Activated T-helper 1 cell treated with anti-CD3 and anti-CD28 coated beads, Interleukin-12 subunit alpha, Interleukin-12 subunit beta, Interleukin-2, Interleukin-4 antibody, amounts not matched to agents 30 ng/mL and 10 ng/mL and 1 ng/mL, durations not matched to agents 14 hours and 24 hours and 36 hours (primary cell): ENCODE data around the gene TIMP4. TPM values are rescaled to one million over a fixed set of nuclear protein-coding genes. Genes with fewer than 3 reads are reported as not detected.

Experiments used
- DNase-seq: peaks from one replicate; pipeline ENCODE4 v3.0.0; 2021; ENCODE audit warnings: low spot score
- H3K27ac Mint-ChIP-seq: one replicate; pipeline ENCODE4 v1.8.0; 2021; ENCODE audit warnings: mild to moderate bottlenecking, mixed read lengths
- H3K27me3 Mint-ChIP-seq: one replicate; pipeline ENCODE4 v1.8.0; 2022; ENCODE audit warnings: mild to moderate bottlenecking, moderate library complexity, mixed read lengths; ENCODE audit not compliant: insufficient read depth
- H3K36me3 Mint-ChIP-seq: one replicate; pipeline ENCODE4 v1.8.0; 2021; ENCODE audit warnings: low read depth, mixed read lengths
- H3K4me1 Mint-ChIP-seq: one replicate; pipeline ENCODE4 v1.8.0; 2021; ENCODE audit warnings: low read depth, mixed read lengths
- H3K4me3 Mint-ChIP-seq: one replicate; pipeline ENCODE4 v1.8.0; 2021; ENCODE audit warnings: mild to moderate bottlenecking, moderate library complexity, mixed read lengths
- H3K9me3 Mint-ChIP-seq: one replicate; pipeline ENCODE4 v1.8.0; 2021; ENCODE audit warnings: mixed read lengths
- intact Hi-C: fragments of 100-400 bp; cut with micrococcal nuclease; formaldehyde crosslinking; loops from one replicate; pipeline ENCODE4 v1.15.1; 2024
- total RNA-seq: library from RNA; stranded (reverse); gene quantifications from 2 replicates; pipeline ENCODE4 v1.2.3, GENCODE V29; 2022

TIMP4 gene
- 0.12 TPM in 1 of 2 replicates, not detected in the other for total RNA-seq

DNA sequence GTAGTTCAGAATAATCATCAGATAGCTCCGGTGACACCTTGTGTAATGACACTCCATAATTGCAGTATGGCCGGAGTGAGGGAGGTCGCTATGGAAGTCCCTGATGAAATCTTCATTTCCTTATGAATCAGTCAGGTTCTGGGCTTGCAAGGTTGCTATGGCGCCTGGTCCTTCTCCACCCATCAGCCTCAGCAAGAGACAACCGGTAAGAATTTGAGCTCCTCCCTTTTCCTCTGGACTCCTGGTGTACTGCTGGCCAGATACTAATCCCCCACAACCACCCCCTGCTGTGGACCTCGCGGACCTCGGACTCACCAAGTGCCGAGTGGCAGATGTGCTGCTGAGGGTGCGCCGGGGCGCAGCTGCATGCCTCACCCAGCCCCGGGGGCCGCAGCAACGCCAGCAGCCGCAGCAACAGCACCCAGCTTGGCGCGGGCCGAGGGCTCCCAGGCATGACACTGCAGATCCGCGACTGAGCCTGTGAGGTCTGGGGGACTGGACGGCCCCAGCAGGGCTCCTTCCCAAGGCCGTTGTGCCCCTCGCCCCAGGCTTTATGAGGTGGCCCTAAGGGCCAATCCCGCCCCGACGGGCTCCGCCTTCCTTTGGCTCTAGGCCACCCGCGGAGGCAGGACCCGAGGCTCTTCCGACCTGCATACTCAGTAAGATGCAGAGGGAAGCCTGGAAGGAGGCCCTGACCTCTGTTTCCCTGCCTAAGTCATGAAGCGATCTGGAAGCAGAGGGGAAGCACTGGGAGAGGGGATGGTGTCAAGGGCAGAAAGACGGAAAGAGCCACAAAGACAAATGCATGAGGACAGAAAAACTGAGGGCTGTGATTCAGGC is at the start of gene TIMP4:
Gene TIMP4 (minus strand): TSS at position 526 of the 840 bp plus-strand sequence. CDS start 72 bp downstream, at position 454.
- Mint-ChIP-seq H3K9me3 (no peaks in the 10 kb centered on the region), H3K27ac (no peak within 1 kb of the TSS), H3K27me3 (peaks cover 37% of the 10 kb centered on the region), H3K4me1 (peaks cover 12% of the 10 kb centered on the region), H3K36me3 (no peaks in the 10 kb centered on the region), H3K4me3 (no peak within 1 kb of the TSS)
- intact Hi-C loops: no loop called here
- DNase-seq: no peak

GRCh38 chr3:12205171-12205570 is 46.5 kb upstream of the TIMP4 start:
- no peak overlapping the region for H3K4me3 Mint-ChIP-seq
- H3K36me3 Mint-ChIP-seq: no peaks in the 10 kb centered on the region
- no peak overlapping the region for H3K27ac Mint-ChIP-seq
- intact Hi-C loops: no loop called here
- DNase-seq: no peak
- no peaks in the 10 kb centered on the region for H3K4me1 Mint-ChIP-seq
- H3K27me3 Mint-ChIP-seq: peaks cover 16% of the 10 kb centered on the region
- H3K9me3 Mint-ChIP-seq: peaks cover 5% of the 10 kb centered on the region

- peaks cover 4% of the 10 kb centered on the region for H3K27me3 Mint-ChIP-seq
- H3K9me3 Mint-ChIP-seq: no peaks in the 10 kb centered on the region
- intact Hi-C loops: no loop called here
- H3K4me3 Mint-ChIP-seq: no peak overlapping the region
- no peak overlapping the region for H3K27ac Mint-ChIP-seq
- peaks cover 19% of the 10 kb centered on the region for H3K4me1 Mint-ChIP-seq
- no peaks in the 10 kb centered on the region for H3K36me3 Mint-ChIP-seq
- no peak for DNase-seq
Measured at GRCh38 chr3:12201813-12202212, 43.1 kb upstream of the TIMP4 start.

GRCh38 chr3:12198301-12198700 is 39.6 kb upstream of the TIMP4 start:
- no peak for DNase-seq
- peaks cover 49% of the 10 kb centered on the region for H3K4me1 Mint-ChIP-seq
- H3K36me3 Mint-ChIP-seq: no peaks in the 10 kb centered on the region
- intact Hi-C loops: loop anchor here (5.0 kb wide), 1 partner anchor 464 kb away; the partner anchor contains the start of gene RAF1
- H3K4me3 Mint-ChIP-seq: no peak overlapping the region
- H3K9me3 Mint-ChIP-seq: no peaks in the 10 kb centered on the region
- H3K27ac Mint-ChIP-seq: no peak overlapping the region
- H3K27me3 Mint-ChIP-seq: peaks cover 4% of the 10 kb centered on the region

- H3K36me3 Mint-ChIP-seq: no peaks in the 10 kb centered on the region
- H3K4me1 Mint-ChIP-seq: peaks cover 57% of the 10 kb centered on the region
- intact Hi-C loops: loop anchor here (1.0 to 5.0 kb wide), 4 partner anchors 10 to 465 kb away; partner anchors contain the start of gene RAF1
- H3K4me3 Mint-ChIP-seq: no peak overlapping the region
- no peak for DNase-seq
- no peaks in the 10 kb centered on the region for H3K9me3 Mint-ChIP-seq
- peaks cover 3% of the 10 kb centered on the region for H3K27me3 Mint-ChIP-seq
- H3K27ac Mint-ChIP-seq: peak overlapping the region; percentile 67
Measured at GRCh38 chr3:12197475-12197874, 38.8 kb upstream of the TIMP4 start.

GRCh38 chr3:12196684-12197083 is 38.0 kb upstream of the TIMP4 start:
- intact Hi-C loops: loop anchor here (1.0 to 5.0 kb wide), 4 partner anchors 9 to 466 kb away; partner anchors contain the start of gene RAF1
- Mint-ChIP-seq H3K27ac (peak overlapping the region; percentile 0), H3K27me3 (no peaks in the 10 kb centered on the region), H3K4me3 (no peak overlapping the region), H3K36me3 (no peaks in the 10 kb centered on the region), H3K4me1 (peaks cover 65% of the 10 kb centered on the region), H3K9me3 (no peaks in the 10 kb centered on the region)
- no peak for DNase-seq

DNA sequence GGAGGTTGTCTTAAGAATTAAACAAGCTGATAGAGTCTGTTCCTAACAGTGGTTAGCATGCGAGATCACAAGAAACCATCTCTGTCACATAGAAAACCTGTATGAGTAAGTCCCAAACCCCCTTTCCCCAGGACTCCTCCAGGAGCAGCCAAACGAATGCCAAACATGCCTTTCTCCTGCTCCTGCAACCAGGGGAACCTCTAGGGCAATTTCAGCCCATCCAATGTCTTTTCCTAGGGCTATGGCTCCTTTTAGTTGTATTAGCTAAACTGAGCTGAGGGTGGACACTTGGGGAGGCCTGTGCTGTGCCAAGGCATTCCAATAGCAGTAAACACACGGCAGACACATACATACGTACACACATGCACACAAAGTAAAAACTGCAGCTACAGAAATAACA is 36.5 kb upstream of the TIMP4 start:
- Mint-ChIP-seq H3K4me1 (peaks cover 80% of the 10 kb centered on the region), H3K27me3 (no peaks in the 10 kb centered on the region), H3K36me3 (no peaks in the 10 kb centered on the region), H3K9me3 (no peaks in the 10 kb centered on the region), H3K4me3 (peak overlapping the region; percentile 52), H3K27ac (peak overlapping the region; percentile 93)
- intact Hi-C loops: loop anchor here (5.0 kb wide), 1 partner anchor 467 kb away; the partner anchor contains the start of gene RAF1
- no peak for DNase-seq

GRCh38 chr3:12194669-12195161 is 36.0 kb upstream of the TIMP4 start:
- no peaks in the 10 kb centered on the region for H3K27me3 Mint-ChIP-seq
- H3K4me1 Mint-ChIP-seq: peaks cover 83% of the 10 kb centered on the region
- peak overlapping the region; percentile 93 for H3K27ac Mint-ChIP-seq
- peak overlapping the region; percentile 52 for H3K4me3 Mint-ChIP-seq
- no peaks in the 10 kb centered on the region for H3K36me3 Mint-ChIP-seq
- intact Hi-C loops: loop anchor here (1.0 to 5.0 kb wide), 6 partner anchors 15 to 818 kb away; partner anchors contain the start of genes RAF1, RPL32 and TAMM41
- no peaks in the 10 kb centered on the region for H3K9me3 Mint-ChIP-seq
- no peak for DNase-seq

- DNase-seq: no peak
- intact Hi-C loops: loop anchor here (1.0 to 5.0 kb wide), 5 partner anchors 15 to 818 kb away; partner anchors contain the start of genes RPL32 and TAMM41
Measured at GRCh38 chr3:12194209-12194608, 35.5 kb upstream of the TIMP4 start.

DNA sequence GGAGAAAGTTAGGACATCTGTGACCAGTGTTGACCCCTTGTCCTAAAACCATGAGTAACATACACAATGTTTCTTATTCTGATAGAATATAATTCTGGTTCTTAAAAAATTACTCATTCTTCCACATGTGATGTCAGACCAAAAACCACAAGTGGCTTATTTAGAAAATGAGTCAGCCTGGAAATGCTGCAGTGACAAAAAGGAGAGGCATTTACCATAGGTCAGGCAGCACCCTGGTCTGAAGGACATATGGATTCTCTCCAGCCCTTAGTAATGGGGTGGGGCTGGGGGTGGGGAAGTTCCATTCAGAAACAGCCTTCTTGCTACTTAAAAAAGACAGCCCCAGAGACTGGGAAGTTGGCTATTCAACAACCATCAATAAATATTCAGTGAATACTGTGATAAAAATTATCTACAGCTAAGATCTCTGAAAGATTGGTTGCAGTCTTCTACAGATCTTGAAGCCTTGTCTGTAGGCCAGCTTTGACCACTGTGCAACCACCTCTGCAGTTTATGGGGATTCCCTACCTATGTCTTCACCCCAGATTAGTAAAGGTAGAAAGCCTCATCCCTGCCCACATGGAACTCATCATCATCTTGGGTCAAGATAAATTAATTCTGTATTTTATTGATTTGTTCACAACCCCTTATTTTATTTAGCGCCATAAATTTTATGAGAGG is 34.9 kb upstream of the TIMP4 start:
- Mint-ChIP-seq H3K4me1 (peaks cover 77% of the 10 kb centered on the region), H3K4me3 (peak overlapping the region; percentile 52), H3K36me3 (no peaks in the 10 kb centered on the region), H3K9me3 (no peaks in the 10 kb centered on the region), H3K27ac (peak overlapping the region; percentile 93), H3K27me3 (no peaks in the 10 kb centered on the region)
- DNase-seq: no peak
- intact Hi-C loops: loop anchor here (1.0 to 5.0 kb wide), 6 partner anchors 14 to 819 kb away; partner anchors contain the start of genes RPL32 and TAMM41

More at GRCh38 chr3:12194209-12194608, 35.5 kb upstream of the TIMP4 start:
- Mint-ChIP-seq H3K9me3 (no peaks in the 10 kb centered on the region), H3K4me3 (peak overlapping the region; percentile 52), H3K4me1 (peaks cover 77% of the 10 kb centered on the region), H3K36me3 (no peaks in the 10 kb centered on the region), H3K27me3 (no peaks in the 10 kb centered on the region), H3K27ac (peak overlapping the region; percentile 93)

- Mint-ChIP-seq H3K4me1 (peaks cover 85% of the 10 kb centered on the region), H3K27me3 (no peaks in the 10 kb centered on the region), H3K27ac (peak overlapping the region; percentile 93), H3K9me3 (no peaks in the 10 kb centered on the region), H3K4me3 (peak overlapping the region; percentile 52), H3K36me3 (no peaks in the 10 kb centered on the region)
- no peak for DNase-seq
- intact Hi-C loops: loop anchor here (1.0 to 5.0 kb wide), 4 partner anchors 144 to 819 kb away; partner anchors contain the start of gene TAMM41
Measured at GRCh38 chr3:12192655-12193484, 34.2 kb upstream of the TIMP4 start.

- intact Hi-C loops: loop anchor here (5.0 kb wide), 3 partner anchors 145 to 820 kb away; partner anchors contain the start of gene TAMM41
- Mint-ChIP-seq H3K4me3 (no peak overlapping the region), H3K27me3 (no peaks in the 10 kb centered on the region), H3K4me1 (peaks cover 86% of the 10 kb centered on the region), H3K9me3 (no peaks in the 10 kb centered on the region), H3K36me3 (no peaks in the 10 kb centered on the region), H3K27ac (peak overlapping the region; percentile 93)
- DNase-seq: no peak
Measured at GRCh38 chr3:12192173-12192572, 33.5 kb upstream of the TIMP4 start.
